Measurements from ENCODE around the gene PTPRK.

PTPRK gene

DNA sequence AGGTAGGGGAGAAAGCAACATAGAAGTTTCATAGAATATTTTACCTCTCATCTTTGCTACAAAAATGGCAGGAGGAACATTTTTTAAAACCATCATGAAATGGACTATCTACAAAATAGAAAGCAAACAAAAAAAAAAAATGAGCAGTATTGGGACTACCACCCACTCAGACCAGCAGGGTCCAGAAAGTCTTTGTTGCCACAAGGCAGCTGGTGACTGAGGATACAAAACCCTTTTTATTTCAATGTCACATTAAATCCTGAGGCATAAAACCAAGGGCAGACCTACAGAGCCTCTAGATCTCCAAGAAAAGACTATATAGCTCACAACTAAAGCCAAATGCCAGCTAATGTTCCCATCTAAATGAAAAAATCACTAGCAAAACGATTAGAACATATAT is 282.2 kb downstream of the PTPRK start:
- DNase-seq, result no peak

DNA sequence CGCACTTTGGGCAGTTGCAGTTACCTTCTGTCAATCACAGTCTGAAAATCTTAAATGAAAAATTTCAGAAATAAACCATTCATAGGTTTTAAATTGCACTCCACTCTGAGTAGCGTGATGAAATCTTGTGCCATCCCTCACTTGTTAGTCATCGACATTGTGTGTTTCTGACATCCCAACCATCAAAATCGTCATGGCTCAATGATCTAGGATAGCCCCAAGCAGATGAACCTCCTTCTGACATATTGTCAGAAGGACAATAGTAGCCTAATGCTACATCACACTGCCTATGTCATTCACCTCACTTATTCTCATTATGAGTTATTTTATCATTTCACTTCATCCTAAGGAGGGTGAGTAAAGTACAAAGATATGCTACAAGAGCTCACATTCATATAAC is 284.8 kb downstream of the PTPRK start:
- no peak for DNase-seq

DNA sequence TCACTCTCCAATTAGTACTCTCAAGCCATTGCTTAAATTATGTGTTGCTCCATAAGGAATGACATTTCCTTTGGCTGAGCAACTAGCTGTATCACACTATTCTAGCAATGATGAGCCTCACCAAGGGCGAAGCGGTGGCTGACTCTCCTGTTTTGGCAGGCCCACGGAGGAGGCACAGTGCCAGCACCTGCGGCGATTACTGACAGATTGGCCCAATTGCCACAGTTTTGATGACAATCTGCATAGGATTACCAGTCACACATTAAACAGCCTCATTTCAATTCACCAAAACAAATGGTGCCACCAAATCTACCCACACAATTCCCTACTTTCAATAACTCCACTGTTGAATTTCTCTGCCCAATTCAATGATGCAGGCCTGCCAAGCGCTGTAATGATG is 286.9 kb downstream of the PTPRK start:
- no peak for DNase-seq

- DNase-seq, result no peak
These were observed 290.0 kb downstream of the PTPRK start for GRCh38 chr6:128230267-128230989.

- no peak for DNase-seq
These were observed 294.8 kb downstream of the PTPRK start for GRCh38 chr6:128225612-128226011.

DNA sequence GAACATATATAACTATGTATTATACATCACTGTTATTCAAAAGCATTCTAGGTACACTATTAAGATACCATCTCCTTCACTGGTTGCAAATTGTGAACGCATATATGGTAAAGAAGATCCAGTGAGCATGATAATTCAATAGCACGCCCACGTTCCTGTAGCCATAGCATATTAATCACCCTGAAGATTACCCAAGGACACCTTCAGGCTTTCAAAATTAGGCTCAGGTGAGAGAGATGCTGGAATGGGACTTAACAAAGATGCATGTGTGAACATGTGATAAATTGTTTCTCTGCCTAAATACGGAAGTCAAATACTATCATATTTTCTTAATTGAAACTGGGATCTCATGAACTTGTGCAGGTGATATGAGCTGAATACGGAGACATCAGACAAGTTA is 303.5 kb downstream of the PTPRK start:
- DNase-seq, result no peak

DNA sequence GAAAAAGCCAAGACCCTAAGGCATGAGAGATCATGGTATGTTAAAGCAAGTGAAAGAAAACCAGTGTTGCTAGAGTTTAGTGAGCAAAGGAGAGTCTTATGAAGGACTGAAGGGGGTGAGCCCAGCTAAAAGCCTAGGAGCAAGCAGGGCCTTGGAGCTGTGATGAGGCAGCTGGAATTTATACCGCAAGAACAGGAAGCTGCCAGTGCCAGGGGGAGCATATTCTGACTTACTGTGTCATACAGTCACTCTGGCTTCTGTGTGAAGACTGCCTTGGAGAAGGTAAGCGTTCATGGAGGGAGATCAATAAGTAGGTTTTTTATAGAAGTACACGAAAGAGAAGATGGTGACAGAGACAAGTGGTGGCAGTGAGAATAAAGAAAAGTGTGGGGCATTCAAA is 310.6 kb downstream of the PTPRK start:
- DNase-seq, result no peak

DNA sequence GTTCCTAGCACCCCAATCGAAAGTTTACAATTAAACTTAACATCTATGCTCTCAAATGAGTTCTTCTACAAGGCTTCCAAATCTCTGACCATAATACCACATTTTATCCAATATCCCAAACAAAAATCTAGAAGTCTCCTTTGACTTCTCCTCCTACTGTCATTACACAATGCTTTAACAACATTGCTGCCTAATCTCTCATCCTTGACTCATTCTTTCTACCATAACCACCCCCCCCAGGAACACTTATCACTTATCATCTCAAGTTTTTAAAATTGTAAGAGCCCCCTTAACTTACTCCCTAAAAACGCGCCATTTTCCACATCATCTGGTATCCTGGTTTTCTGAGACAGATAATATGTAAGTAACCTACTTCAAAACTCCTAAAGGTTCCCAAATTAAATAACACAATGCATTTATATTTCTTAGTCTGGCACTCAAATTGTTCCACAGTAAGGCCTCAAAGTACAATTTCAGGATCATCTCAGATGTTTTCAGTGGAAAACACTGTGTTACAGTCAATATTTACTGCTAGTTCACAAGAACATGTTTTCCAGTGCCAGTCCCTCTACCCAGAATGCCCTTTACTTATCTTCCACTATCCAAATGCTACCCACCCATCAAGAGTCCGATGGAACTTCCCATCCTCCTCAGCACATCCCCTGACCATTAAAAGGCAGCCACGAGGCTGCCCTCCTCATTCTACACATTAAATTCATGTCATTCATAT is 311.4 kb downstream of the PTPRK start:
- DNase-seq, result no peak

DNA sequence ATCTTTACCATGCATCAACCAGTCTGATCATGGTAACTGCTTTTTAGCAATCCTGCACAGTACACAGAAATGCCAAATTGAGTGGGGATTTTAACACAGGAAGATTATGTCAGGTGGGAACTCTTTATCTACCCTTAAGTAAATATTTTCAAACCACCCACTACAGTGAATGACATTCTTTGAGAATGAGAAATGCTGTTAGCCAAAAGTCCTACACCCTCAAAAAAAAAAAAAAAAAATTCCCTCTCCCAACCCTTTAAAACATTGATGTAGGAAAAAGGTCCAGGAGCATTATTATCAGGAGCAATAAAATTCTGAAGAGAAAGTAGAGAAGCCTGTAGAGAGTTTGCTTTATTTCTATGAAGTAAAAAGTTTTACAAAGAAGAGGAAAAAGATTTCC is 312.3 kb downstream of the PTPRK start:
- no peak for DNase-seq

DNA sequence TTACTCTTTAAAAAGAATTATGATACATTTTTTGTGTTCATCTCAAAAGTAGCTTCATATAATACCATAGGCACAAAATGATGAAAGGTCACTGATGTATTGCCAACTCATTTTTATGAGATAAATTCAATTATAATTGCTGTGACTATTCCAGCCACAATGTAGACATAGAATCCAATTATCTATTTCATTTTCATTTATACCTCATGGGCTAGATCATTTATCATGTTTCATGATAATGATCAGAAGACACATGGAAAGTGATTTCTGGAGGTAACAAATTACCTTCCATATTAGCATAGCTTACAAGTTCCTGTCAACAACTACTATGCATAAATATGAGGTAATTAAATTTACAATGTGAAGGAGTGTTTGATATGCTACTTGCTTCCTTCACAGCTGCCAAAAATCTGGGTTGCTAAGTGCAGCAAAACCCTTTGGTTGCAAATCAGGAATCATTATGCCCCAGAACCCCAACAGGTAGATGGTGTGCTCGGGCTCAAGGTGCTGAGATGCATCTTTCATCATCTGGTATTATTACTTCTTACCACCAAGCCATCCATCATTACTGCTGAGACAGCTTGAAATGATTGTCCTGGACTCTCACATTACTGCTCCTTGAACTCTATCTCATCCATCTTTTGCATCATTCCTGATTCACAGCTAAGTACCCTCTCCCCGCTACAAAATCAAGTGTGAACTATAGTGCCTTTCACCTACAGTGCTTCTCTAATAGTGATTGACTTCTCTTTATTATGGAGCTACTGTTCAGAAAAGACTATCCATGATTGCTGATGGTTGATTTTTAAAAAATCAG is 313.6 kb downstream of the PTPRK start:
- no peak for DNase-seq

GRCh38 chr6:128204616-128205015 is 315.8 kb downstream of the PTPRK start:
- no peak for DNase-seq

- DNase-seq, result no peak
These were observed 318.1 kb downstream of the PTPRK start for GRCh38 chr6:128202169-128202765.

GRCh38 chr6:128200789-128201188 is 319.6 kb downstream of the PTPRK start:
- DNase-seq, result no peak

- DNase-seq, result no peak
These were observed 320.9 kb downstream of the PTPRK start for GRCh38 chr6:128199461-128199860.

DNA sequence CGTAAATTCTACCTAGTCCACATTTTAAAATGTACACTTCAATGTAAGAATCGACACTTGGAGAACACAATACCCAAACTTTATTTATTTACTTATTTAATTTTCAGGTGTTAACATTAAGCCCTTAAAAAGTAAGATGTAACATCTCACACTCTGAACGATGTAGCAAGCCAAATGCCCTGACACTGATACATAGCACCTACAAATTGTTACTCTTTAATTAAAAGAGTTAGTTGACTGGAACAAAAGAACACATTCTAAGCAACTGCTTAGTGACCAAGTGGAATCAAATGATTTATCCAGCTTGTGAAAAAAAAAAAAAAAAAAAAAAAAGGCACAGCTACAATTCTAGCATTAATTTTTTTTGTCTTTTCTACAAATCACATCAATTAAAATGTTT is 327.4 kb downstream of the PTPRK start:
- DNase-seq, result no peak

- no peak for DNase-seq
These were observed 331.7 kb downstream of the PTPRK start for GRCh38 chr6:128188678-128189077.

- DNase-seq, result no peak
These were observed 333.7 kb downstream of the PTPRK start for GRCh38 chr6:128186729-128187128.

DNA sequence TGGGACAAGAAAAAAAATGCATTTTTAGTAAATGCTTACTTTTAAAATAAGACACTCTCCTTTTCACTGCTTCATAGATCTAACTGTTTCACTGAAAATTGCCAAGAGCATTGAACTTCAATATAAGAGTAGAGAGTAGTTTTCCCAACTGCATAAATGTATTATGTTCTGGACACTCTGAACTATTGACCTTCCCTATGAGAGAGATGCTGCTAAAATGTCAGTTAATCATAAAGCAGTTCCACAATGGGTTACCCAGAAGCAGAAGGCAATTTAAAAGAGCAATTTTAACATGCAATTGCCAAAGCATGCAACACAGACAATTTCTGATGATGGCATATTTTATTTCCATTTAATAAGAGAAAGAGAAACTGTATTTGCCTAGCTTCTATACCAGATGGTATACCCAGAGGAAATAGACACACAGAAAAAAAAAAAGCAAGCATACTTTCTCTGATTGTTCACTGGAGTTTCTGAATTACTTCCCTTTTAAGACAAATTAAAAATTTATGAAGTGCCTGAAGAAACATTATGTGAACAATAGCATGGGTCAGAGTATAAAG is 340.4 kb downstream of the PTPRK start:
- no peak for DNase-seq

GRCh38 chr6:128174724-128175123 is 345.7 kb downstream of the PTPRK start:
- no peak for DNase-seq

DNA sequence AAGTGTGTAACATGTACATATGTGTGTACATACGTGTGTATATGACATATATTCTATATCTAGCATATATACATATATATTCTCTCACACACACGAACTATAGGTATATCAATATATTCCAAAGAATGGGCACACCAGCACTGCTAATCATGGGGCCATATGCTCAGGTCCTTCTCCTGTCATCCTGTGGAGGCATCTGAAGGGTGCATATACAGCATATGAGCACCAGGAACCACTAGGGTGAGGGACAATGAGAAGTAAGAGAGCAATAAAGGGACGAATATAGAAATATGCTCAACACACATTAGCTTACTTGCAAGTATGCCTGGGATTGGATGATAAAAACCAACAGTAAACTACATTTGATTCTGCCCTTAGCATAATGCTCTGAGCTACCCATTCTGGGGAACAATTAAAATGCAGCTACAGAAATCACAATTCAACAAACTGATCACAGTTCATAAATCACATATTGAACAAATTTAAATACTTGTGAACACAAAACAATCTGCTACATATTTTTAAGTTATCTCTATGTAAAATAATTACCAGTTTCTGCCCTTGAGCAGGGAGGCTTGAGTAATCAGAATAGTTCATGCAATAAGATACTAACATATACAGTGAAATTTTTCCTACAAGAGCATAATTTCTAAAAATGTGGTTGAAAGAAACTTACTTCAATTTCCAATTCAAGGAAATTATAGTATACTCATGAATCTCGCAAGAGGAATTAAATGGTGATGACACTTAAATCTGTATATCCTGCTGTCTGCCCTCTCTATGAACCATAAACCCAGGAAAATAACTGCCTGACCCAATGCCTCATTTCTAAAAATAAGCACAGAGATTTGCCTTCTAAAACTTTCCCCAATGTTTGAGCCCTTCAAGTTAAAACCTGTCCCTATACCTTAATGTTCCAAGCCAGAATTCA is 347.4 kb downstream of the PTPRK start:
- no peak for DNase-seq

GRCh38 chr6:128172081-128172480 is 348.3 kb downstream of the PTPRK start:
- DNase-seq, result no peak

DNA sequence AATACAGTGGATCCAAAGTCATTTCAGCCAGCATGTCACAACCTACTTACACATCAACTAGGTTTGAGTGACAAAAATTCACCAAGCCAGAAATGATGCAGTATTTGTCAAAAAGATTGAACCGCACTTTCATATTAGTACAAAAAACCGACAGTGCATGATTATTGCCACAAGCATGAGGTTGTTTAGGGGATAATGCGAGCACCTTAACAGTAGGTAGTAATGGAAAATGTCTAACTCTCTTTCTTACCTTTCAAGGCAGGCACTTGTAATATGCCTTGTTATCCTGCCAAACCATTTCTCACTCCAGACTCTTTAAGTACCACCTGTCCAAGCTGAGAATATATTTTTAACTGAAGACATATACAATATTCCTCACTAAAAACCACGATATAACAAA is 349.2 kb downstream of the PTPRK start:
- no peak for DNase-seq

All from CD4-positive, alpha-beta T cell treated with Interleukin-10 for 1 hour (primary cell).